Measurements from ENCODE around the gene GMFB. TPM values are rescaled to one million over a fixed set of nuclear protein-coding genes. Genes with fewer than 3 reads are reported as not detected.

GMFB gene
- total and polyA plus RNA-seq, 2 experiments from 2014 or later = 76.8 to 110 TPM

DNA sequence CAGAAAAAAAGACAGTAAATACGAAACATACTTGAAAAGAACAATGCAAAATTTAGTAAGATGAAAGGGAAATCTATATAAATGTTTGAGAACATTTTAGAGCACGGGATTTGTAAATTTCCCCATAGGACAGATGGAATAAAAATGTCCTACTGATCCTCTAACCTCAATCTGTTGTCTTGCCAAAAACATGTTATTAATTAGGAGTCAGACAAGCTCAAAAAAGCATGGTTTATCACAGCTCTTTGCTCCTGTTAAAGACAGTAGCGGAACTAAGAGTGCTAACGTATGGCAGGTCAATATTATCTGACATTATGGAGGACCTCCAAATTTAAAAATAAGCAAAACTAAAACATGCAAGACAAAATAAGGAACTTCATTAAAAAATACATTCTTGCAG, 12.9 kb downstream of the GMFB start:
- Histone ChIP-seq H3K9ac (no peak overlapping the region), H4K20me1 (ENCODE audit: insufficient read depth) (0 out of 2 replicates have a peak, but pooled peaks cover 5% of the 10 kb centered on the region), H3F3A (ENCODE audit: insufficient read depth) (peaks cover 8% of the 10 kb centered on the region; the same call in 1 of the 2 replicates), H2AFZ (no peak overlapping the region), H3K36me3 (ENCODE audit: low read depth) (peaks cover 48% of the 10 kb centered on the region), H3K4me2 (ENCODE audit: unreplicated experiment) (no peak overlapping the region), H3K4me3 (no peak overlapping the region), H3K9me2 (ENCODE audit: insufficient read depth) (no peaks in the 10 kb centered on the region), H3K27ac (no peak overlapping the region), H3K9me3 (ENCODE audit: low read depth) (no peaks in the 10 kb centered on the region), H3K4me1 (ENCODE audit: insufficient read depth) (peaks cover 1% of the 10 kb centered on the region; the same call in 1 of the 2 replicates), H3K79me2 (ENCODE audit: insufficient read depth) (peaks cover 53% of the 10 kb centered on the region), H3K27me3 (replicated peaks; ENCODE audit: insufficient read depth) (no peaks in the 10 kb centered on the region)
- DNase-seq = no peak
- in situ Hi-C loops (cut with MboI) = no loop called here
- WGBS, 2 experiments (ENCODE audit: low coverage in 1 of 2, low lambda C conversion rate in 2 of 2, missing lambda C conversion rate in 2 of 2) = 64 to 66% methylated on average over 4 of the region's 4 CpGs
- TF ChIP-seq EZH2phosphoT487 (IDR thresholded peaks at IDR 0.05; ENCODE audit: insufficient read depth, low read depth) (no peak), EZH2 (IDR thresholded peaks at IDR 0.05; ENCODE audit: insufficient read depth, poor library complexity, severe bottlenecking) (no peak)

DNA sequence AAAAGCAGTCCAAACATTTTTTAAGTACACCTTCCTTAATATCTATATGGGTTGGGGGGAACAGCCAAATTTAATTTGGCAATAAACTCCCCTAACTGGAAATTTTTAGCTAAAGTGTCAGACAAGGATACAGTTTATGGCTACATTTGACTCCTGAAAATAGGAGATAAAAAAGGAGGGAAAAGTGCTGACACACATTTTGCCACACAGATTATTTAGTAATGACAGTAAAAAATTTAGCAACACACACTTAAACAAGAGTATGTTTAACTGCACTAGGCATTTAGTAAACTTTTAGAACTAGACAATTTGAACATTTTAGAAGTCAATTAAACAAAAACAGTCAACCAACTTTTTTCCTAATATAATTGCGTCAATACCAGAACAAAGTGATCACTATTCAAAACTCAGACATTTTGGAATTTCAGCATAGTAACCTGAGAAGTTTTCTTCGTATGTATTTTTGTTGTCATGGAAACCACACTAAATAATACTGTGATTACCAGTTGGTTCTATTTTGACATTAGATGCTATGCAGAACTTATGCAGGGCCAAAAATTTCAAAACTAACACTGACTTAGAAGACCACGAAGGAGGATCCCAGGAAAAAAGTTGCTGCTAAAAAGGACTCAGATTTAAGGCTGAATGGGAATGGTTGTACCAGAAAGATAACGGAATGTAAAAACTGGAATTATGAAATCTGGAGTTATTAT, 13.4 kb downstream of the GMFB start:
- DNase-seq = peak; percentile 50
- 0 out of 2 replicates have a peak, but pooled peaks cover 5% of the 10 kb centered on the region for H4K20me1 ChIP-seq (ENCODE audit: insufficient read depth)
- H3K4me3 ChIP-seq = no peak overlapping the region
- no peak overlapping the region for H2AFZ ChIP-seq
- no peak overlapping the region for H3K4me2 ChIP-seq (ENCODE audit: unreplicated experiment)
- H3K9ac ChIP-seq = no peak overlapping the region
- in situ Hi-C loops (cut with MboI) = no loop called here
- H3F3A ChIP-seq (ENCODE audit: insufficient read depth) = peaks cover 8% of the 10 kb centered on the region; the same call in 1 of the 2 replicates
- peaks cover 48% of the 10 kb centered on the region; the same call in 1 of the 2 replicates for H3K79me2 ChIP-seq (ENCODE audit: insufficient read depth)
- H3K9me3 ChIP-seq (ENCODE audit: low read depth) = no peaks in the 10 kb centered on the region
- no peaks in the 10 kb centered on the region for H3K9me2 ChIP-seq (ENCODE audit: insufficient read depth)
- WGBS, 2 experiments (ENCODE audit: low coverage in 1 of 2, low lambda C conversion rate in 2 of 2, missing lambda C conversion rate in 2 of 2) = 59 to 70% methylated on average over 4 of the region's 4 CpGs
- H3K27me3 ChIP-seq (replicated peaks; ENCODE audit: insufficient read depth) = no peaks in the 10 kb centered on the region
- no peak overlapping the region for H3K27ac ChIP-seq
- TF ChIP-seq EZH2 (IDR thresholded peaks at IDR 0.05; ENCODE audit: insufficient read depth, poor library complexity, severe bottlenecking) = no peak
- TF ChIP-seq EZH2phosphoT487 (IDR thresholded peaks at IDR 0.05; ENCODE audit: insufficient read depth, low read depth) = no peak
- no peaks in the 10 kb centered on the region for H3K4me1 ChIP-seq (ENCODE audit: insufficient read depth)
- H3K36me3 ChIP-seq (ENCODE audit: low read depth) = peaks cover 44% of the 10 kb centered on the region

DNA sequence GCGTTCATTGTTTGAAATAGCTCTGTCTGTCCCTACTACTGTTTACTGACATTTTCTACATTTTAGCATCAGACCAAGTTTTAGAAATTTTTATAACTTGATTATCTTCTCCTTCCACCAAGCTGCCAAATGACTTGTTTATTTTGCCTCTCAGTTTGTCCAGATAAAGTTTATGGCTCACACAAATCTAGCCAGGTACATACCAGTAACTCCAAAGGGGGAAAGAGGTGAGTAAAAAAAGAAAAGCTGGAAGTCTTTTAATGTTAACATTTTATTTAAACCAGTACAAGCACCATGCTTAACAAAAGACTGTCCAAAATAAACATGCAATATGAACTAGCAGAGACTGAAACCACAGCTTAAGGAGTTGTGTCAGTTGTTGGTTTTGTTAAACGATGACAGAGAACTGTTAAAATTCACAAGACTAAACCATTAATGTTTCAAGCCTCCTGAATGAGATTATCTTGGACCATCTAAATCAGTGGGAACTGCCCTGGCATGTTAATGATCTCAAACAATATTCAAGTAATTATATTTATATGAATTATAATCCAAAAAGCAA, 14.5 kb downstream of the GMFB start:
- H3K9ac ChIP-seq = no peak overlapping the region
- no peak overlapping the region for H3K4me3 ChIP-seq
- TF ChIP-seq EZH2 (IDR thresholded peaks at IDR 0.05; ENCODE audit: insufficient read depth, poor library complexity, severe bottlenecking) (no peak), EZH2phosphoT487 (IDR thresholded peaks at IDR 0.05; ENCODE audit: insufficient read depth, low read depth) (no peak)
- no peak for DNase-seq
- H3K79me2 ChIP-seq (ENCODE audit: insufficient read depth) = peaks cover 39% of the 10 kb centered on the region; the same call in 1 of the 2 replicates
- no peak overlapping the region for H3K27ac ChIP-seq
- 0 out of 2 replicates have a peak, but pooled peaks cover 5% of the 10 kb centered on the region for H4K20me1 ChIP-seq (ENCODE audit: insufficient read depth)
- in situ Hi-C loops (cut with MboI) = no loop called here
- no peak overlapping the region for H3K4me2 ChIP-seq (ENCODE audit: unreplicated experiment)
- no peak overlapping the region for H2AFZ ChIP-seq
- WGBS, 2 experiments (ENCODE audit: low coverage in 1 of 2, low lambda C conversion rate in 2 of 2, missing lambda C conversion rate in 2 of 2) = 98 to 100% methylated on average over 2 of the region's 2 CpGs
- no peaks in the 10 kb centered on the region for H3K9me2 ChIP-seq (ENCODE audit: insufficient read depth)
- peaks cover 8% of the 10 kb centered on the region; the same call in 1 of the 2 replicates for H3F3A ChIP-seq (ENCODE audit: insufficient read depth)
- H3K9me3 ChIP-seq (ENCODE audit: low read depth) = no peaks in the 10 kb centered on the region
- no peaks in the 10 kb centered on the region for H3K4me1 ChIP-seq (ENCODE audit: insufficient read depth)
- peaks cover 44% of the 10 kb centered on the region for H3K36me3 ChIP-seq (ENCODE audit: low read depth)
- H3K27me3 ChIP-seq (replicated peaks; ENCODE audit: insufficient read depth) = no peaks in the 10 kb centered on the region

DNA sequence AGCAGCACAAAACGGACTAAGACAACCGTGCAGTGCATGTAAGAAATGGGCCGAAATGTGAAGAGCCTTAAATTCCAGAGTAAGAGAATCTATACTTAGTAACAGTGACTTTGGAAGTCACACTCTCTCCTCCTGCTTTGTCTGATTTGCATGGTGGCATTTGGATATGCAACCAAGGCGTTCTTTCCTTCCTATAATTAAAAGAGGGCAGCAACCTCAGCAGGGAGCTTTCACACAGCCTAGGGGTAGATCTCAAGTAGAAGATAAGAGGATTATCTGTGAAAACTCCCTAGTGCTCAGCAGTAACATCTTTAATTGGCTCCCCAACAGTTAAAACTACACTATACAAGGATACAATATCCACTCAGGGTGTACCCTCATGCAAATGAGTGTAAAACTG, 16.5 kb downstream of the GMFB start:
- in situ Hi-C loops (cut with MboI) = no loop called here
- Histone ChIP-seq H3F3A (ENCODE audit: insufficient read depth) (peaks cover 5% of the 10 kb centered on the region; the same call in 1 of the 2 replicates), H3K9ac (no peak overlapping the region), H3K36me3 (ENCODE audit: low read depth) (peaks cover 29% of the 10 kb centered on the region), H3K9me2 (ENCODE audit: insufficient read depth) (no peaks in the 10 kb centered on the region), H3K4me3 (no peak overlapping the region), H3K9me3 (ENCODE audit: low read depth) (no peaks in the 10 kb centered on the region), H3K27ac (no peak overlapping the region), H2AFZ (no peak overlapping the region), H4K20me1 (ENCODE audit: insufficient read depth) (no peaks in the 10 kb centered on the region), H3K27me3 (replicated peaks; ENCODE audit: insufficient read depth) (no peaks in the 10 kb centered on the region), H3K79me2 (ENCODE audit: insufficient read depth) (peaks cover 22% of the 10 kb centered on the region; the same call in 1 of the 2 replicates), H3K4me2 (ENCODE audit: unreplicated experiment) (no peak overlapping the region), H3K4me1 (ENCODE audit: insufficient read depth) (no peaks in the 10 kb centered on the region)
- TF ChIP-seq EZH2phosphoT487 (IDR thresholded peaks at IDR 0.05; ENCODE audit: insufficient read depth, low read depth) = no peak
- TF ChIP-seq EZH2 (IDR thresholded peaks at IDR 0.05; ENCODE audit: insufficient read depth, poor library complexity, severe bottlenecking) = no peak
- 82 to 85% methylated on average over 4 of the region's 4 CpGs for WGBS, 2 experiments (ENCODE audit: low coverage in 1 of 2, low lambda C conversion rate in 2 of 2, missing lambda C conversion rate in 2 of 2)
- DNase-seq = no peak
